DND-41 (cell line): ENCODE results near the gene SMARCAD1.

Experiments
- CTCF ChIP-seq: IDR thresholded peaks from 2 replicates; pipeline ENCODE4 v1.5.1; 2012; ENCODE audit warnings: borderline replicate concordance, low read length, moderate library complexity, mild to moderate bottlenecking; ENCODE audit not compliant: poor library complexity, severe bottlenecking; ENCODE audit errors: extremely low read depth
- EZH2 ChIP-seq: IDR thresholded peaks from 3 replicates; pipeline ENCODE4 v1.6.1; 2012; ENCODE audit warnings: borderline replicate concordance, low read depth, mild to moderate bottlenecking, moderate library complexity, low read length, inconsistent platforms; ENCODE audit not compliant: severe bottlenecking

- TF ChIP-seq CTCF, result no peak
- no peak for TF ChIP-seq EZH2
These were observed 77.2 kb downstream of the SMARCAD1 start for GRCh38 chr4:94284889-94285288.
